Prostate gland (tissue), 2 donors: ENCODE data around the gene SASH1. TPM values are rescaled to one million over a fixed set of nuclear protein-coding genes. Genes with fewer than 3 reads are reported as not detected.

ENCODE experiments used
- DNase-seq: peaks from one replicate; pipeline ENCODE4 v3.0.0-alpha.2; 2019; ENCODE audit warnings: low spot score
- H3K27ac ChIP-seq, 2 donors: fragments of 200-600 bp; sonication (generic); 2 replicates each; pipeline ENCODE4 v1.5.1; 2017 to 2019
- H3K27me3 ChIP-seq: fragments of 200-600 bp; sonication (generic); replicated peaks from 2 replicates; pipeline ENCODE4 v1.5.1; 2019; ENCODE audit not compliant: insufficient read depth
- H3K36me3 ChIP-seq, 2 donors: fragments of 200-600 bp; sonication (generic); 1 replicate in 1 of 2; 2 replicates in 1 of 2; pipeline versions ENCODE4 v1.5.1 to v1.8.1; 2017 to 2019
- H3K4me1 ChIP-seq: fragments of 200-600 bp; sonication (generic); replicated peaks from 2 replicates; pipeline ENCODE4 v1.5.1; 2019
- H3K4me3 ChIP-seq, 2 donors: fragments of 200-600 bp; sonication (generic); 2 replicates each; pipeline ENCODE4 v1.5.1; 2017 to 2019
- H3K9me3 ChIP-seq: fragments of 200-600 bp; sonication (generic); 2 replicates; pipeline ENCODE4 v1.5.1; 2017
- POLR2A ChIP-seq: fragments of 450-650 bp; IDR thresholded peaks from one replicate; pipeline ENCODE4 v1.6.1; 2016; ENCODE audit warnings: antibody characterized with exemption, mild to moderate bottlenecking
- POLR2AphosphoS5 ChIP-seq: sonication (generic); formaldehyde crosslinking; IDR thresholded peaks from one replicate; pipeline ENCODE4 v1.6.1; 2017; ENCODE audit warnings: antibody characterized with exemption
- WGBS: methylation state at CpG from one replicate; pipeline ENCODE4 v1.1.5; 2018; 5-methylcytosine and 5-hydroxymethylcytosine counted together
- intact Hi-C: fragments of 100-400 bp; cut with DNase I; formaldehyde crosslinking; loops from one replicate; pipeline ENCODE4 v1.14.2; 2022
- total RNA-seq, 2 donors: library from RNA; depleted of rRNA; stranded (reverse); fragments of >200 nt; gene quantifications; one replicate each; pipeline ENCODE4 v1.1.0, GENCODE V29; 2016
- TF ChIP-seq, protein P1 (sequence below), 4 experiments: fragments of 200-600 bp in 2 of 4; fragments of 450-650 bp in 2 of 4; sonication (generic) in 2 of 4; IDR thresholded peaks; 1 replicate in 3 of 4; 2 replicates in 1 of 4; pipeline ENCODE4 v1.5.1; 2016 to 2019; ENCODE audit warnings: antibody characterized with exemption in 4 of 4, mild to moderate bottlenecking in 2 of 4, moderate library complexity in 2 of 4

The SASH1 gene
- total RNA-seq, 2 donors from 2014 or later: 34.3 to 48.6 TPM

GRCh38 chr6:148440016-148440415 is 97.4 kb downstream of the SASH1 start:
- H3K36me3 ChIP-seq: no peaks in the 10 kb centered on the region
- H3K9me3 ChIP-seq: no peaks in the 10 kb centered on the region
- TF ChIP-seq POLR2A (no peak), POLR2AphosphoS5 (no peak)
- TF ChIP-seq, protein P1, sequence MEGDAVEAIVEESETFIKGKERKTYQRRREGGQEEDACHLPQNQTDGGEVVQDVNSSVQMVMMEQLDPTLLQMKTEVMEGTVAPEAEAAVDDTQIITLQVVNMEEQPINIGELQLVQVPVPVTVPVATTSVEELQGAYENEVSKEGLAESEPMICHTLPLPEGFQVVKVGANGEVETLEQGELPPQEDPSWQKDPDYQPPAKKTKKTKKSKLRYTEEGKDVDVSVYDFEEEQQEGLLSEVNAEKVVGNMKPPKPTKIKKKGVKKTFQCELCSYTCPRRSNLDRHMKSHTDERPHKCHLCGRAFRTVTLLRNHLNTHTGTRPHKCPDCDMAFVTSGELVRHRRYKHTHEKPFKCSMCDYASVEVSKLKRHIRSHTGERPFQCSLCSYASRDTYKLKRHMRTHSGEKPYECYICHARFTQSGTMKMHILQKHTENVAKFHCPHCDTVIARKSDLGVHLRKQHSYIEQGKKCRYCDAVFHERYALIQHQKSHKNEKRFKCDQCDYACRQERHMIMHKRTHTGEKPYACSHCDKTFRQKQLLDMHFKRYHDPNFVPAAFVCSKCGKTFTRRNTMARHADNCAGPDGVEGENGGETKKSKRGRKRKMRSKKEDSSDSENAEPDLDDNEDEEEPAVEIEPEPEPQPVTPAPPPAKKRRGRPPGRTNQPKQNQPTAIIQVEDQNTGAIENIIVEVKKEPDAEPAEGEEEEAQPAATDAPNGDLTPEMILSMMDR (IDR thresholded peaks at IDR 0.05): no peak
- DNase-seq: no peak
- 61% methylated on average over 13 of the region's 13 CpGs for WGBS
- H3K27me3 ChIP-seq: no peaks in the 10 kb centered on the region
- no peak overlapping the region for H3K27ac ChIP-seq
- intact Hi-C loops: no loop called here
- H3K4me3 ChIP-seq: no peak overlapping the region
- H3K4me1 ChIP-seq: no peaks in the 10 kb centered on the region

GRCh38 chr6:148440877-148441453 is 98.3 kb downstream of the SASH1 start:
- Histone ChIP-seq H3K36me3 (no peaks in the 10 kb centered on the region), H3K9me3 (no peaks in the 10 kb centered on the region), H3K27ac (peak overlapping the region; percentile 27 to 42), H3K4me1 (no peaks in the 10 kb centered on the region), H3K4me3 (no peak overlapping the region), H3K27me3 (no peaks in the 10 kb centered on the region)
- TF ChIP-seq, protein P1 (IDR thresholded peaks at IDR 0.05): no peak
- peak; percentile 64 for TF ChIP-seq POLR2AphosphoS5
- 18% methylated on average over 9 of the region's 9 CpGs for WGBS
- peak; percentile 47 for DNase-seq
- intact Hi-C loops: no loop called here

- H3K27ac ChIP-seq: peak overlapping the region; percentile 27 to 42
- no peaks in the 10 kb centered on the region for H3K4me1 ChIP-seq
- no peak for TF ChIP-seq POLR2A
- TF ChIP-seq POLR2AphosphoS5: no peak
- TF ChIP-seq, protein P1 (IDR thresholded peaks at IDR 0.05): no peak
- DNase-seq: no peak
- H3K36me3 ChIP-seq: no peaks in the 10 kb centered on the region
- 49% methylated on average over 4 of the region's 4 CpGs for WGBS
- intact Hi-C loops: no loop called here
- no peaks in the 10 kb centered on the region for H3K27me3 ChIP-seq
- H3K9me3 ChIP-seq: no peaks in the 10 kb centered on the region
- no peak overlapping the region for H3K4me3 ChIP-seq
These were observed 98.8 kb downstream of the SASH1 start for GRCh38 chr6:148441454-148441911.

GRCh38 chr6:148443798-148444560 is 101.3 kb downstream of the SASH1 start:
- Histone ChIP-seq H3K27me3 (no peaks in the 10 kb centered on the region), H3K36me3 (no peaks in the 10 kb centered on the region), H3K9me3 (no peaks in the 10 kb centered on the region), H3K4me3 (no peak overlapping the region), H3K4me1 (no peaks in the 10 kb centered on the region), H3K27ac (no peak overlapping the region)
- DNase-seq: no peak
- TF ChIP-seq POLR2A (no peak), POLR2AphosphoS5 (no peak)
- TF ChIP-seq, protein P1 (IDR thresholded peaks at IDR 0.05): no peak
- intact Hi-C loops: no loop called here
- 95% methylated on average over 7 of the region's 7 CpGs for WGBS

GRCh38 chr6:148445116-148445515 is 102.5 kb downstream of the SASH1 start:
- Histone ChIP-seq H3K36me3 (no peaks in the 10 kb centered on the region), H3K4me3 (no peak overlapping the region), H3K27ac (no peak overlapping the region), H3K27me3 (no peaks in the 10 kb centered on the region), H3K9me3 (no peaks in the 10 kb centered on the region), H3K4me1 (no peaks in the 10 kb centered on the region)
- TF ChIP-seq POLR2A: no peak
- TF ChIP-seq, protein P1 (IDR thresholded peaks at IDR 0.05): no peak
- TF ChIP-seq POLR2AphosphoS5: no peak
- WGBS: 73% methylated on average over 6 of the region's 6 CpGs
- DNase-seq: no peak
- intact Hi-C loops: no loop called here
